ENCODE results near the gene ZMYND15. TPM values are rescaled to one million over a fixed set of nuclear protein-coding genes. Genes with fewer than 3 reads are reported as not detected.

ZMYND15 gene
- total RNA-seq, 1 experiment from 2014 or later, result 0.42 TPM

DNA sequence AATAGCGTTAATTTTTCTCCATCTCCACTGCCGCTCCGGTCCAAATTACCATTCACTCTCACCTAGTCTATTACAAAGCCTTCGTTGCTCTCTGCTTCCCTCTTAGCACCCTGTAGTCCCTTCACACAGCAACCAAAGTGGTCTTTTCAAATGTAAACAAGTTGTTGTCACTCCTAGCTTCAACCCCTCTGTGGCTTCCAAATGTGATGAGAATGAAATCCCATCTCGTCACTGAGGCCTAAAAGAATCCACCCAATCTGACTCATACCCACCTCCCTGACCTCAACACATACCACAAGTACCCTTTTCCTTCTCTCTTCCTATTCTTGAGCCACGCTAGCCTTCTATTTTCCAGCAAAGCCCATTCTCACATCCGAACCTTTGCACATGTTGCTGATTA is 33.5 kb upstream of the ZMYND15 start:
- no peak overlapping the region for H3K56ac ChIP-seq (ENCODE audit: insufficient read length, low read depth, low read length)
- no peak overlapping the region for H2BK120ac ChIP-seq (ENCODE audit: low read depth, low read length, poor library complexity, severe bottlenecking)
- peak overlapping the region; percentile 8 to 58 for H3K4me3 Mint-ChIP-seq
- no peak overlapping the region for H2AK5ac ChIP-seq (ENCODE audit: insufficient read length, low read length)
- H3K79me1 ChIP-seq (ENCODE audit: insufficient read depth, low read depth, low read length, poor library complexity, severe bottlenecking), result peaks cover 10% of the 10 kb centered on the region
- no peak overlapping the region for H4K8ac ChIP-seq (replicated peaks; ENCODE audit: insufficient read length, low read depth, low read length)
- H3K27ac Mint-ChIP-seq, result peak overlapping the region; percentile 52 to 95 (median 62)
- H3K27ac ChIP-seq (ENCODE audit: insufficient read length, low read depth, low read length), result peak overlapping the region; percentile 64
- no peak overlapping the region for H3K14ac ChIP-seq (ENCODE audit: insufficient read depth, low read length)
- no peak overlapping the region for H3K23ac ChIP-seq (ENCODE audit: insufficient read length, low read depth, low read length)
- peaks cover 19% of the 10 kb centered on the region; the same call in 1 of the 2 replicates for H3K79me2 ChIP-seq (ENCODE audit: insufficient read depth, low read length)
- H3K4me1 ChIP-seq (ENCODE audit: insufficient read depth, low read length), result no peaks in the 10 kb centered on the region; the same call in 1 of the 2 replicates
- no peaks in the 10 kb centered on the region for H3K9me3 ChIP-seq (ENCODE audit: control insufficient read depth, low read depth, low read length)
- no peak overlapping the region for H2BK12ac ChIP-seq (ENCODE audit: insufficient read length, low read depth, low read length)
- TF ChIP-seq, protein P1, sequence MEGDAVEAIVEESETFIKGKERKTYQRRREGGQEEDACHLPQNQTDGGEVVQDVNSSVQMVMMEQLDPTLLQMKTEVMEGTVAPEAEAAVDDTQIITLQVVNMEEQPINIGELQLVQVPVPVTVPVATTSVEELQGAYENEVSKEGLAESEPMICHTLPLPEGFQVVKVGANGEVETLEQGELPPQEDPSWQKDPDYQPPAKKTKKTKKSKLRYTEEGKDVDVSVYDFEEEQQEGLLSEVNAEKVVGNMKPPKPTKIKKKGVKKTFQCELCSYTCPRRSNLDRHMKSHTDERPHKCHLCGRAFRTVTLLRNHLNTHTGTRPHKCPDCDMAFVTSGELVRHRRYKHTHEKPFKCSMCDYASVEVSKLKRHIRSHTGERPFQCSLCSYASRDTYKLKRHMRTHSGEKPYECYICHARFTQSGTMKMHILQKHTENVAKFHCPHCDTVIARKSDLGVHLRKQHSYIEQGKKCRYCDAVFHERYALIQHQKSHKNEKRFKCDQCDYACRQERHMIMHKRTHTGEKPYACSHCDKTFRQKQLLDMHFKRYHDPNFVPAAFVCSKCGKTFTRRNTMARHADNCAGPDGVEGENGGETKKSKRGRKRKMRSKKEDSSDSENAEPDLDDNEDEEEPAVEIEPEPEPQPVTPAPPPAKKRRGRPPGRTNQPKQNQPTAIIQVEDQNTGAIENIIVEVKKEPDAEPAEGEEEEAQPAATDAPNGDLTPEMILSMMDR (conservative IDR thresholded peaks at IDR 0.05), result no peak
- no peak overlapping the region for H4K5ac ChIP-seq (ENCODE audit: insufficient read length, low read depth, low read length)
- no peak overlapping the region for H3K4ac ChIP-seq (ENCODE audit: low read depth, low read length)
- no CpG with 5 or more reads among the region's 7 CpGs for WGBS (ENCODE audit: extremely low coverage, insufficient read length, low lambda C conversion rate)
- H3K4me1 Mint-ChIP-seq, result peaks cover 45 to 53% of the 10 kb centered on the region in 2 experiments
- H3K27me3 ChIP-seq (ENCODE audit: insufficient read depth, low read length), result no peaks in the 10 kb centered on the region
- H3T11ph ChIP-seq (ENCODE audit: low read length), result no peak overlapping the region
- H3K23me2 ChIP-seq (ENCODE audit: insufficient read length, low read depth, low read length, poor library complexity, severe bottlenecking), result peaks cover 16% of the 10 kb centered on the region
- no peak overlapping the region for H3K18ac ChIP-seq (ENCODE audit: insufficient read length, low read depth, low read length)
- H3K9ac ChIP-seq (ENCODE audit: extremely low read depth, insufficient read length, low read length), result no peak overlapping the region
- H2BK20ac ChIP-seq (ENCODE audit: low read depth, low read length, poor library complexity, severe bottlenecking), result no peak overlapping the region
- no peak overlapping the region for H4K91ac ChIP-seq (ENCODE audit: insufficient read length, low read depth, low read length)
- no peak overlapping the region for H2BK5ac ChIP-seq (ENCODE audit: insufficient read length, low read length)
- H3K27me3 Mint-ChIP-seq (ENCODE audit: low read depth), result peaks cover 6% of the 10 kb centered on the region
- H3K36me3 Mint-ChIP-seq (ENCODE audit: insufficient read depth in 1 of 3, low read depth in 3 of 3), result peaks cover 3 to 9% (median 9%) of the 10 kb centered on the region in 3 experiments; a peak in 5 of 7 replicates
- H3K4me2 ChIP-seq (ENCODE audit: insufficient read depth, insufficient read length, low read length), result no peak overlapping the region
- H4K20me1 ChIP-seq (ENCODE audit: control insufficient read depth, insufficient read depth, insufficient read length), result no peaks in the 10 kb centered on the region
- DNase-seq, result peak; percentile 65
- no peak overlapping the region for H2BK15ac ChIP-seq (ENCODE audit: low read depth, low read length)
- H3K9me3 Mint-ChIP-seq, result peaks cover 0 to 4% of the 10 kb centered on the region in 2 experiments; a peak in 3 of 5 replicates
- H2AFZ ChIP-seq (ENCODE audit: low read length), result no peak overlapping the region
